Measurements from ENCODE around the gene WIPF3.
A peak's percentile ranks its signal among the peaks of the same experiment; 100 is the strongest.

The WIPF3 gene

DNA sequence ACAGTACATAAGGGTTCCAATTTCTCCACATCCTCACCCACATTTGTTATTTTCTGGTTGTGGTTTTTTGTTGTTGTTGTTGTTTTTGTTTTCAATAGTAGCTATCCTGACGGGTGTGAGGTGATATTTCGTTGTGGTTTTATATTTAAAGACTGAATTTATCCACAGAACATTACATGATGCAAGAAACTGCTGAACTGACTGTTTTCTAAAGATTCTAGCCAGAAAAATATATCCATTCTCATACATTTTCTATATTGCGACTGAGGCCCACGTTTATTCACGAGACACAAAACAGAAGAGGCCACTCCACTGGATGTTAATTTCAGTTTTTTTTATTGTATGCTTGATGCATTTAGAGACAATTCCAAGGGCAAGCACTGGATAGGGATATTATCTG, 113.5 kb downstream of the WIPF3 start:
- FAIRE-seq: no peak

DNA sequence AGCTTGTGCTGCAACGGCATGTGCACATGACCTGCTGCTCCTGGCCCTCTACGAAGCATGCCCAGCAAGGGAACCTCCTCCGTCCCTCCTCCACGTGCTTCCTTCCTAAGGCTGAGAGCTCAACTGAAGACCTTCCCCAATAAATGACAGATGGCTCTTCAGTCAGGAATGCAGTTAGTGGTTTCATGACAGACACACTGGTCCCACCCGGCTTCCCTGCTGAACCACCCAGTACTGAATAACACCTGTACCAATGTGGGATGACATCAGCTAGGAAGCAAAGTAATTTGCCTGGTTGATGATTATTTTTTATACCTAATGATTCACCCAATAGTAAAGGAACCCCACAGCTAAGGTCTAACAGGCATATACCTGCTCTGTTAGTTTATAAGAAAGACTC, 114.2 kb downstream of the WIPF3 start:
- no peak for FAIRE-seq

DNA sequence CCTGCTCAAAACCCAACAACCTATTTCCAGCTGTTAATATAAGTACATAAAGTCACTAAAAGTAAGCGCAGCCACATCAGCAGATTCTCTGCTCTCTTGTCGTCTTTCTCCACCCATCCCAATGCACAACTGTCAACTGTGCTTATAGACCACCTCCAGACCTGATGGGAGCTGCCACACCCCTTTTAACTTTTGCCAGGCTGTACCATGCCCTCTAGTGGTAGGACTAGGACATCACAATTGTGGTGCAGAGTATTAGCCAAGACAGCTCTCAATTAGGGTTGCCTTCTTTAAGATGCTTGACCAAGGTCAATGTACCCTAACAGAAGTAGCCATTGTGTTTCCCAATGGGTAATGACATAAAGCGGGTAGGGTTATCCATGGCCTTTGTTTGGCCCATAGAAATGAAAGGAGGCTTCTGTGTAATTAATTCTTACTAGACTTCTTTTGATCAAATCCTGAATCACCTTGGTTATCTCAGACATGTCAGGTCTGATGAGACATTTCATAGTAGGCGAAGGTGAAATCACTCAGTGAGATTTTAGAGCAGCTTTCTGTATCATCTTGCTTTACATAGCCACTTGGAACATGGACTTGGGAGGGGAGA, 115.2 kb downstream of the WIPF3 start:
- FAIRE-seq: peak; percentile 41

- FAIRE-seq: no peak
Observed at GRCh38 chr7:29922921-29923700, 116.8 kb downstream of the WIPF3 start.

DNA sequence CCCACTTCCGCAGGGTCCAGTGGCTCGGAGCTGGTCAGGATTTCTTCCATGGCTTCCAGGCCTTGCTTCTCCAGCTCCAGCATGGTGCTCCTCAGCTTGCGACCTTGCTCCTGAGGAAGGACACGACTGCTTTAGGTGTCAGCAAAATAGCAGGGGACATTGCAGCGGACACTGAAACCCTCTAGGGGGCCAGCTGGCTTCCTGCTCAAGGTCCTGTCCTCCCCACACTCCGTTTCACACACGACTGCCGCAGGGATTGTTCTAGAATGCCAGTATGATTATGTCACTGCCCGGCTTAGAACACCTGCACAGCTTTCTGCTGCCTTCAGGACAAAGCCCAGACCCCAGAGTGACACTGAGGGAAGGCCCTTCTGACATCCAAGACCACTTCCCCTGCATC, 117.7 kb downstream of the WIPF3 start:
- no peak for FAIRE-seq

GRCh38 chr7:29924684-29925083, 118.4 kb downstream of the WIPF3 start:
- no peak for FAIRE-seq

DNA sequence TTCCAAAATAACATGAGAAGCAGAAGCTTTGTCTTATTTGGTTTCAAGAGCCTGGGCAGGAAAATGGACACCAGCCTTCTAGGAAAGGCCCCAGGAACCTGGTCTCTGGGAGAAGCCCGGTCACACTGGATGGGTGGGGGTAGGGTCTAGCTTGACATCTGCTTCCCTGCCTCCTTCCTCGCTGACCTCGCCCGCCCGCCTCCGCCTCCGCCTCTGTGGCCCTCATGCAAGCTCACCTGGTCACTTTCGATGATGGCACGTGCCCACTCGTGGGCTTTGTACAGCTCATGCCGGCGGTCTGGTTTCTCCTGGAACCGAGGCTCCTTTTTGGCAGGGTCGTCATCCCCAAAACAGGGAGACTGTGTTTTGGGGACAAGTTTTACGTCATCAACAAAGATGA, 119.9 kb downstream of the WIPF3 start:
- FAIRE-seq: no peak

- no peak for FAIRE-seq
Observed at GRCh38 chr7:29926741-29927140, 120.4 kb downstream of the WIPF3 start.

DNA sequence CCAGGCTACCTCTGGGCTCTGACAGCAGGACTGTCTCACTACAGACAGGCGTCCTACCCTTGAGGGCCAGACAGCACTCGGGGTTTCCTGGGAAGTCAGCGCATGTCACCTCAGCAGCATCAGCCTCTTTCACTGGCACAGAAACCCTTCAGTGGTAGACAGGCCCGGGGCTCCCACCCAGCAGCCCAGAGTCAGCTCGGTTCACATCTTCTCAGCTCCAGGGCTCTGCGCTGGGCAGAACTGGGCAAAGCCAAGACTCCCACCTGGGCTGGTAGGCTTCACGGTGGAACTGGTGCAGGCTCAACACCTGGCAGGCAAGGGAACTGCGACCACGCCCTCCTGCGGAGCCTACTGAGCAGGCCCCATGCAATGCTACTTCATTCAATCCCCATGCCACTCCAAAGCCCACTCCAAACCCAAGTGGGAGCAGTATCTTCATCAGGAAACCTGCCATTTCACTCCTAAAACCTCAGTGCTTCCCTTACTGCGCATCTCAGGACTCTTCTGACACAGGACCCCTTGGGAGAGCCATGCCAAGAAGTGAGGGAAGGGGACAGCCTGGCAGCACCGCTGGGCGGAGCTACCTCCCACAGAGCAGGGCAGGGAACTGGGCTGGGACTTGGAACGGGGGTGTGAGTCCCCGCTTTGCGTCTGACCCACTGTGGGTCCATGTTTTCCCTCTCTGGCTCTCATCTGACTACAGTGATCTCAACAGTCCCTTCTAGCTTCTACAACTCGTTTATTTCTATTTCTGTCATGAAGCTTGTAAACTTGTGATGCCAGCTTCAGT, 122.9 kb downstream of the WIPF3 start:
- no peak for FAIRE-seq

DNA sequence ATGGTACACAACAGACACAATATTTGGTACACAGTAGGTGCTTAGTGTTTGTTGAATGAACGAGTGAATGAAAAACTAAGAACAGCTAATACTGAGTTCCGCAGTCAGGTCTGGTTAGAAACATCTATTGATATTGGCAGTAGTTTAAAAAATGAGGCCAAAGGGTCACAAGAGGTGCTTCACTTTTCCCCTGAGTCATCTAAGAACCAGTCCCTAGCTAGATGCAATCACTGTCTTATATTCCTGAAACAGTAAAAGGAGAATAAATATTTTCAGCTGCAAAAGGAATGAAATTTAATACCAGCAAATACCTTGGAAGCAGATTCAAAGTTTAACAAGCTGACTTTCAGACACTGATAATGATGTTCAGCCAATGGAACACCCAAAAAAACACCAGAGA, 128.8 kb downstream of the WIPF3 start:
- no peak for FAIRE-seq

DNA sequence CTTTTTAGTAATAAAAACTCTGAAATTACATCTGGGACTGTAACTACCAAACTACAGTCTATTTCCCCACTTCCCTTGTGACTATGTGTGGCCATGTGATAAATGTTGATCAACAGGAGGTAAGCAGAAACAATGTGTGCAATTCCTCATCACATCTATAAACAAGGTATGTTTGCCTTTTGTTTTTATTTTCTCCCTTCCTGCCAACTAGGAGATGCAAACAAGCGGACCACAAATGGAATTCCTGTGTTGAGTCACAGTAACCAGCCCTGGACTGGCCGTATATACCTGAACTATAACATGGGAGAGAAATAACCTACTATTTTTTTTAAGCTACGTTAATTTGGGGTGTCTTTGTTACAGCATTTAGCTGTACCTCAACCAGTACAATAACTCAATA, 130.8 kb downstream of the WIPF3 start:
- FAIRE-seq: no peak

DNA sequence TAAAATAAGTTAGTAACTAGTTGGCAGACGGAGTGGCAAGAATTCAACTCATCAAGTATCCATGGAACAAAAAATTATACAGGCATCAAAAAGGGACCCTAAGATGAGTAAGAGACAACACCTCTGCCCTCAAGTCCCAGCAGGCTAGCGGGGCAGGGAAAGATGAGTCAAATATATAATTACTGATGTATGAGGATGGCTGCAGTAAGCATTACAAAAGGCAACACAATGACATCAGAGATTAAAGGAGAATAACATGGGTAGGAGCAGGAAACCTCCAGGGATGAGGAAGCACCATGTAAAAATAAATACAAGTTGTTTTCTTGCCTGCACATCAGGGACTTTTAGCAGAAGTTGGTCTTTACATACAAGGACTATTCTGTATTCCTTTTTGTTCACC, 133.9 kb downstream of the WIPF3 start:
- FAIRE-seq: no peak

DNA sequence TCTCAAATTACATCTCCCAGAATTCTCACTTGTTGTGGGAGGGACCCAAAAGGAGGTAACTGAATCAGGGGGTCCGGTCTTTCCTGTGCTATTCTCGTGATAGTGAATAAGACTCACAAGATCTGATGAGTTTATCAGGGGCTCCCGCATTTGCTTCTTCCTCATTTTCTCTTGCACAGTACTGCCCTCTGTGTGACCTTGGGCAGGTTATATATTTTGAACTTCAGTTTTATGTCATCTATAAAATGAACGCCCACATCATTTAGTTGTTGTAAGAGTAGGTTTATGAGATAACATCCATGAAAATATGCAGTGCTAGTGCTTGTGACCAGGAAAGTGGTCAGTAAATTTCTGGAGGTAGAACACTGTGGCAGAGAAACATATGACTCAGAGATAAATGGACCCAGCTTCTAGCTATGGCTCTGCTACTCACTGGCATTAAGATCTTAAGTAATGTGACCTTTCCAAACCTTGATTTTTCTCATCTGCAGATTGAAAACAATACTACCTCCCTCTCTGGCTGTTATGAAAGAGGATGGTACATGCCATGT, 139.0 kb downstream of the WIPF3 start:
- FAIRE-seq: no peak

DNA sequence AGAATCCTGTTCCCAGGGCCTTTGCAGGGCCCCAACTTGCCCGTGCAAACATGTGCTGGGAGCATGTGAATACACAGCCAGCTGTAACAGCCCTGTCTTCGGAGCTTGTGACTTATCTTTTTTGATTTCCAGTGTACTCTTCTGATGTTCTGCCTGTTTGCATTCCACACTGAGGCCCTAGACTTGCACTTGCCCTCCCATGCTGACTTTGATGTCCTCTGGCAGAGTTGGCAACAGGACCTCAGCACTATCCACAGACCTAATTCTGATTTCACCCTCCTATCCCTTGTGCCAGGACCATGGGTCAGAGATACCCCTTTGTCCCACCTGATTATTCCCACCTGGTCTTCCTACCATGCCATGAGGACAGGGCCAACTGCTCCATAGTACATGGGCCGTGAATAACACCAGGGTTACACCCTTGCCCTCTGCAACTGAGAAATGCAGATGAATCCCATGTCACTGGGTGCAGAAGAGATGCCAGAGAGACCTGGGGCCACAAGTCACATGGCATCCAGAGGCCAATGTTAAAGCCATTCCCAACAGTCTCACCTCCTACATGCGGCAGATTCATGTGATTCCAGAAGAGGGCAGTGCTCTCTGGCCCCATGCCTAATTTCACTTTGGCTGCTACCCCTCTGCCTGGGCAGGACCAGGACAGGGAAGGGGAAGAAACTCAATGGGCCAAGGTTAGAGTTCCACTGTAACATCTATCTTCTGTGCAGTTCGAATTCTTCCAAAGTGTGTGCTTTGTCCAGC, 140.3 kb downstream of the WIPF3 start:
- no peak for FAIRE-seq

DNA sequence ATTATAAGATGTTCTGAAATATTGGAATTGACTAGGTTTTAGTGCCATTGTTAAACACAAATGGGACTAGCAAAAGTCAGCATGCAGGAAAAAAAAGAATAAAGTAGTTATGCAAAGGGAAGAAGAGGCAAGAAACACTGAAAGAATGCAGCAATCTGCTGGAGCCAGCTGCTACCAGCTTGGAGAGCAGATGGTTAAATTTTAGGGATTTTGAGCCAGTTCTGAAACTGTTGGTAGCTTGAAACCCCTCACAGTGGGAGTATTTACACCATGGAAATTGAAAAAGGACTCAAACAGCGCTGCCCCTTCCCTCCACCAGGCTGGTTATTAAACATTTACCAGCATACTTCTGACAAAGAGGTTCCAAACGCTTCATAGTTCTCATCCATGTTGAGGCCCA, 142.3 kb downstream of the WIPF3 start:
- no peak for FAIRE-seq

- no peak for FAIRE-seq
Observed at GRCh38 chr7:29950480-29950879, 144.2 kb downstream of the WIPF3 start.

DNA sequence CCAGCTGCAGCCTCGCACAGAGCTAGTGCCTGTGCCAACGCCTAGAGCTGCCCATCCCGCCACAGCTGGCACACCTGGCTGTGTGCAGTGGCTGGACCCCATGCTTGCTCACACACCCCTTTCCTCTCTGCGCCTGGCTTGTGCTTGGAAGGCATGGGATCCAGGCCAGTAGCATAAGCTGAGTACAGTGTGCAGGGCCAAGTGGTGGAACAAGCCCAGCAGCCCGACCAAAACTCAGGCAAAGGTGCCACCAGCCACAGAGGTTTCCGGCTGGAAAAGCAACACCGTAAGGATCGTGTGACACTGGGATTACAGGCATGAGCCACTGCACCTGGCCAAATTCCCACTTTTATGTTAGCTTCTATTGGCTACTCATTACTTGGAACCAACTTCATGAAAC, 144.9 kb downstream of the WIPF3 start:
- FAIRE-seq: no peak

DNA sequence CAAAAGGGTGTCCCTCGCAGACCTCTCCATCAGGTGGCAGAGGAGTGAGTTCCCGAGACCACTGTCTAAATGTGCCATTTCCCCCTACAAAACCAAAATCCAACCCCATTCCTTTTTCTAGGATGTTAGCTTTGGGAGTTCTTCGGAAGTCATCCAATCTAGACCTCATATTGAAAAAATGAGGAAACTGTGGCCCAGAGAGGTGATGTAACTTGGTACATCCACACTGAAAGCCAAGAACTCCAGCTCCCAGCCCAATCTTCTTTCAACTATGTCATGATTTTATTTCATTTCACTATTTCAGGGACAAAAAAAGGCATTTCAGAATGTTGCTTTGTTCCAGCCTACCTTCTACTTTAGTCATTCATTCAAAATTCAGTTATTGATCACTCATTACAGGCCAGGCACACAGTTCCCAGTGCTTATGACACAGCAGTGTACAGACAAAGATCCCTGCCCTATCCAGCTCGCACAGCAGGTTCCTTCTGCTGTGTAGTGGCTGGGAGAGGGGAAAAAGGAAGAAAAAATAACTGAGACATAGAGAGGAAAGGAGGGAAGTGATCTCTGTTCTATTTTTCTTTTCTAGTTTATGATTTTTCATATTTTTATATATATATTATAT, 147.5 kb downstream of the WIPF3 start:
- FAIRE-seq: no peak

DNA sequence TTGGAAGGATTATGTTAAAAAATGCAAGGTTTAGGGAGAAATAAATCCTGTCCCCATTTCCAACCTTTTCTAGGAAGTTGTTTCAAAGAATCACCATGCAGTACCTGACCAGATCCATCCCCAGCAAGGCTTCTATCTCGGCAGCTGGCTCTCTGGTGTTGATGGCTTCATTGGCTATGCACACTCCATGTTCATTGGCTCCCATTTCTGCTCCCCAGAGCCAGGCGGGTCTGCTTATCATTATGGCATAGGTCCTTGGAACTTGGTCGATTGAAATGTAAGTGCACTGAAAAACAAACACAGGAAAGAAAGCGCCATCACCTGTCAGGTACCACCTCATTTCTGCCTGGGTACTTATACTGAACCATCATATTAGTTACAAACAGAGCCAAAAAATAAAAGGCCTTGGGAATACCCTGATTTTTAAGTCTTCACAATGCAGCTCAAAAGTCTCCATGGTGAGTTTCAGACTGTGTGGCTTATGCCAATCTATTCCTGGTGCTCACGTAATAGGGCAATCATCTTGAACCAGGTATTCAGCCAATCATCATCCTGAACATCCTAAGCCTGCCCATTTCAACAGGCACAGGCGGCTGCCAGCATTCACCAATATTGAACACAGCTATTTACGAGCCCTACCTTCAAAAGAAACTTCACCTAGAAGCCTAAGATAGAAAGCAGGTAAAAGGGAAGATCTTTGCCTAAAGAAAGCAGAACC, 148.9 kb downstream of the WIPF3 start:
- no peak for FAIRE-seq

DNA sequence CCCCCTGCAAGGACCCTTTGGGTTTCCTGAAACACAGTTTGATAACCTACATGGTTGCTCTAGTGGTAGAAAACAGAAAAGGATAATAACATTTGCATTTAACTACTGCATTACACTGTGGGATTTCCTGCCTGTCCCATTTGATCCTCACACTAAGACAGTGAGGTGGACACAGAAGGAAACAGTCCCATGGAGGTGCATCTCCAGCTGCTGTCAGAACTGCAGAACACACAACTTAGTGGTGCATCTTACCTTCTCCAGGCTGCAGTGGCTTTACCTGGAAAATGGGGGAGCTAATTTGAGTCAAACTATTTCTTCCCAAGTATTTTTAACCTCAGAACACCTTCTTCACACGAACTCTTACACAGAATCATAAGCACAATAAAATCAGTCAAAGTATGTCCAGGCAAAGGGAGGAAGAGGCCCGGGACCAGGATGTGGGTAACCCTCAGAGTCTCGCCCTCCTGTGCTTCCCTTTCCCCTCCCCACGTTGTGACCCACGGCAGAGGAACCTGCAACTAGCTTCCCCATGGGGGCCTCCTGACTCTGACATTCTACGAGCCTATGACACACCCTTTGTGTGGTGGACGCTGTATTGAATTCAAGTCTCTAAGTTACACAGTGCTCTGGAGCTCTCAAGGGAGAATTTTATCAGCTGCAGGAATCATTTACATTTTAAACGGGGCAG, 149.6 kb downstream of the WIPF3 start:
- FAIRE-seq: no peak

DNA sequence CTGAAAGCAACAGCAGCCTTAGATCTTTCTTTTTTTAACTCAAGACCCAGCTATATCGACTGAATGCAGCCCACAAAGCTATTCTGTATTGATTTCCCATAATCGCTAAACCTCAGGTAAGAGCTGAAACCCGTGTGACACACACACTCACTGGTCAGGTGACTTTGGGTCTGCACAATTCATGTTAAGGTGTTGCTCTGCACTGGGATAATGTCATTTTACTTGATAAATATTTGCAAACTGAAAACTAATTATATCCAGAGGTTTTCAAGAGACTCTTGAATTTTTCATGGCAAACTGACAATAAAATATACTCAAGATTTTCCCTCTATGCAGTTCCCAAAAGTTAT, 150.2 kb downstream of the WIPF3 start:
- no peak for FAIRE-seq

All from islet of Langerhans (tissue), 1 donor.